HG02981 (cell line): ENCODE measurements around the gene CHRNA10.

ENCODE experiments used
- ATAC-seq: cut with Tn5 transposase; IDR thresholded peaks from one replicate; pipeline ENCODE4 v1.9.1; 2021; ENCODE audit warnings: mild to moderate bottlenecking, moderate library complexity; ENCODE audit not compliant: unreplicated experiment

The CHRNA10 gene, protein sequence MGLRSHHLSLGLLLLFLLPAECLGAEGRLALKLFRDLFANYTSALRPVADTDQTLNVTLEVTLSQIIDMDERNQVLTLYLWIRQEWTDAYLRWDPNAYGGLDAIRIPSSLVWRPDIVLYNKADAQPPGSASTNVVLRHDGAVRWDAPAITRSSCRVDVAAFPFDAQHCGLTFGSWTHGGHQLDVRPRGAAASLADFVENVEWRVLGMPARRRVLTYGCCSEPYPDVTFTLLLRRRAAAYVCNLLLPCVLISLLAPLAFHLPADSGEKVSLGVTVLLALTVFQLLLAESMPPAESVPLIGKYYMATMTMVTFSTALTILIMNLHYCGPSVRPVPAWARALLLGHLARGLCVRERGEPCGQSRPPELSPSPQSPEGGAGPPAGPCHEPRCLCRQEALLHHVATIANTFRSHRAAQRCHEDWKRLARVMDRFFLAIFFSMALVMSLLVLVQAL

DNA sequence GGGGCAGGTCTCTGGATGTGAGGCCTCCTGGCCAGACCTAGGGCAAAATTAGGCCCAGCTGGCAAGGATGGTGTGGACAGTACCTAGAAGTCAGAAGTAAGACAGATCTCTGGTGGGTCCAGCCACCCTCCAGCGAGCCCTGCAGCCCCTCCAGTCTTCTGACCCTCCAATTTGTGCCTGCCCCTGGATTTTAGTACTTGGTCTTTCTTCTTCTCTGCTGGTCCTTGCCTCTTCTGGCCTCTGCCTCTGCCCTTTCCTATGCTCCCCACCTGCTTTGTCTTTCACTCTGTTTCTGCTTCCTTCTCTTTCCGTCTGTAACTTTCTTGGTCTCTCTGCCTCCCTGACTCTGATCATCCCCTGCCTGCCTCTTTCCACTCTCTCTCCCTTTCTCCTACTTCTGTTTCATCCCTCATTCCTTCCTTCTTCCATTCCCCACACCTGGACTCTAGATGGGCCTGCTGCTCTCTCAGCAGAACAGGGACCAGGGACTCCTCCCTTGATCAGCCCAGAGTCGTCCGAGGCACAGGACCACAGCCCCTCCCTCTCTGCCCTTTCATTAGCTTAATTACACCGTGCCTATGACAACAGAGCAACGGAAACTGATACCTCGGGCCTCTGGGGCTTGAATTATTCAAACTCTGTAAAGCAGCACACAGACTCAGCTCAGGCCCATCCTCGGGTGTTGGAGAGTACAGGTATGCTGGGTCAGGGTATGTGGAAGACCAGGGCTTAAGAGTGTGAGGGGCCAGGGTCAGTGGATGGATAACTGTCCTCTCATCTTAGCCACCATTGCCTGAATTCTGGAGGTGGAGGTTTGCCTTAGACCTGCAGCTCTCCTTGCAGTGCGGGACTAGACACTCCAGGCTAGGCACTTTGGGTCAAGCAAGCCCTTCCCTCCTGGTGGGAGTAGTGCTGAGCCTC is at the start of gene CHRNA10:
CHRNA10 (minus strand) TSS at position 51 of the 921 bp plus-strand sequence. CDS start 72 bp downstream, outside the sequence.
- no peak for ATAC-seq

DNA sequence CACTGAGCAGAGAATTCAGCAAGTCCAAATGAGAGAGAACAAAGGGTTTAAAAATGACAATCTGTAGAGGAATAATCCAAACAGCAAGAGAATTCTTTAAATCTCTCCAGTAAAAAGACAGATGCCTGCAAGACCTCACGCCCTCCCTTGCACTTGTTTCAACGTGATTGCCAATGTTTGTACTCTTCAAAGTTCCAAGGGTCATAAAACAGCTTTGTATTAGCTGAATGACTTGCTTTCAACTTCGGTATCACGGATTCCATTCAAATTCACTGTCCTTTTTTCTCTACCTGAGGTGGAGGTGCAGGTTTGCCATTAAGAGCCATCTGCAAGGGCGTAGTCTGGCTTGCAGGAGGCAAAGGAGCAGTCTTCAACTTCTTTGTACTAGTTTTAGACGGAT is 41.1 kb upstream of the CHRNA10 start:
- ATAC-seq, result no peak

DNA sequence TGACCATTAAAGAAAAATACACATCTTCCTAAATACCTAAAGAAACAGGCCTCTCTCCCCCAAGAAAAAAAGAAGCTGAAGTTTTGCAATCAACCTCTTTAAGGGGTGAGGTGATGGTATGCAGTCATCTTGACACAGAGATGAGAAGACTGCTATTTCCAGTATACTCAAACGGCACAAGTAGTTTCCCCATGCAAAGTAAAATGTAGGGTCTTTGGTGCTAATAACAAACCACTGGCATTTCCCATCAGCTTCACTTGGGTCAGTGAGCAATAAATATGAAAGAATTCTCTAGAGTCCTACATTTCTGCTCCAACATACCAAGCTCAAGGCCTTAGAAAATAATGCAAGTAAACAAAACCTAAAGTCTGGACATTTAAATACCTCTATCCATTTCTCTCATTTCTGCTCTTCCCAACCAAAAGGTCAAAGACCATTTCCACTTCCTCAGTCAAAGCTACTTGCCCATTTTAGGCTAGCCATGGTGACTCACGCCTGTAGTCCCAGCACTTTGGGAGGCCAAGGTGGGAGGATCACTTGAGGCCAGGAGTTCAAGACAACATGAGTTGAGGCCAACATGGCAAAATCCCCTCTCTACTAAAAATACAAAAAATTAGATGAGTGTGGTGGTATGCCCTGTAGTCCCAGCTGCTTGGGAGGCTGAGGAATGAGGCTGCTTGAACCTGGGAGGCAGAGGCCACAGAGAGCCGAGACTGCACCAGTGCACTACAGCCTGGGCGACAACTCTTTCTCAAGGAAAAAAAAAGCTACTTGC is 39.5 kb upstream of the CHRNA10 start:
- no peak for ATAC-seq

DNA sequence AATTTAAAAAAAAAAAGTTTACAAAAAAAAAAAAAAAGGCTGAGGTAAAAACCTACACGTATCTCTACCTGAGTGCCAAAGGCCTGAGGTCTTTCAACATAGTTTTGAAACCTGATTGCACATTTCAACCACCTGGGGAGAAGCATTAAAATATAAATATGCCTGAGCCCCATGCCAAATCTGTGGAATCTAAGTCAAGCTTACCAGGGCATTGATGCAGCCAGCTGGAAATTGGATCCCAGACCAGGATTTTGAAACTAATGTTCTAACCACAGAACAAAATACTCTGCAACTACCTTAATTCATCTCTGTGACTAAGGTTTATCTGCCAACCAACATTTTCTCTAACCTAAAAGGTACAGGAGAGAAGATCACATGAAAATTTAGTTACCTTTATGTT is 38.8 kb upstream of the CHRNA10 start:
- ATAC-seq, result no peak

DNA sequence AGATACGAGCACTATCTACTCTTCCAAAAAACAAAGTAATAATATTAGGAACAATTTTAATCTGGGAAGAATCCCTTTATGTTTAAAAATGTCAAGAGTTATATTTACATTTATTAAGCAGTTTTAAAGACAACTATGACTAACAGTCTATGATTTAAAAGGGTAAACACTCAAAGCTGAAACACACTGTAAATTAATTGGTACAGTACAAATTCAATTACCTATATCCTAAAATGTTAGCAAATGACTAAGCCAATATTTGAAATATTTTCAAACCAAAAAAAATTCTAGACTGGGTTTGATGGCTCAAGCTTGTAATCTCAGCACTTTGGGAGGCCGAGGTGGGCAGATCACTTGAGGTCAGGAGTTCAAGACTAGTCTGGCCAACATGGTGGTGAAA is 36.0 kb upstream of the CHRNA10 start:
- ATAC-seq, result no peak

DNA sequence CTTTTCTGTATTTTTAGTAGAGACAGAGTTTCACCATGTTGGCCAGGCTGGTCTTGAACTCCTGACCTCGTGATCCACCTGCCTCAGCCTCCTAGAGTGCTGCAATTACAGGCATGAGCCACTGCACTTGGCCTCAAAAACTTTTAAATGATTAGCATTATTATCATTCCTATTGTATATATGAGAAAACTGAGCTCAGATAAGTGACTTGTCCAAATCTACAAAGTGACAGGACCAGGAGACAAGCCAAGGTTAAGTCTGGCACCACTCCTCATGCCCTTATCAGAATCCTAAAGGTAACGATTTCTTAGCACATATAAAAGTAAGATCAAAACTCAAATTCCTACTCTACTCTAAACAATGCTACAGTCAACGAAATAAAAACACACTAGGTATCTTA is 32.2 kb upstream of the CHRNA10 start:
- ATAC-seq, result no peak

DNA sequence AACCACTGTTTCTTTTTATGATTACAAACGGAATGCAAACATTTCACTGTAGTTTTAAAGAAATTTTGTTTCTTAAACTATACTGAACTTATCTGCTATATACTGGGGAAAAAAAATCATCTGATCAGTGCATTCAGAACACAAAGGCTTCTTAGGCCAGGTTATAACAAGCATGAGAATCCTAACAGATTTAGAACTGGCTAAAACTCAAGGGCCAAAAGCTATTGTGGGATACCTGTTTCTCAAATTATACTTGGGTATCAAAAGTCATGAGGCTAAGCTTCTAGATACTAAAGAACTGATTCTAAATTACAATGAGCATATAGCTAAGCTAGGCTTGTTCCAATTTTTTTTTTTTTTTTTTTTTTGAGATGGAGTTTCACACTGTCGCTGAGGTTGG is 29.7 kb upstream of the CHRNA10 start:
- no peak for ATAC-seq

DNA sequence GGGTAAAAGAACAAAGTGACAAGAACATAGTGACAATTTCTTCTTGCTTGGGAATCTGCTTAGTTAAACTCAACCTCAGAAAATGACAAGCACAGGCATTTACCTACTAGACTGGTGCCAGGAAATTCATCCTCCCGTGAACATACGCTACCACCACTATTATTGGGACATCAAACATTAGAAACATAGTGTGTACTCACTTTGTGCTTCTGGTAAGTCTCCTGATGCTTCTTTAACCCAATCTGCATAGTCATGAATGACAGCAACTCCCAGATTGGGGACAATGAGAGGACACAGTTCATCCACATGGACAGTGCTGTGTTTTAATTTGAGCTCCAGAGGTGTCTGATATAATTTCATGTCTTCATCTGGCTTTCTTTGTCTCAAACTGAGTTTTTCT is 29.2 kb upstream of the CHRNA10 start:
- ATAC-seq, result no peak

DNA sequence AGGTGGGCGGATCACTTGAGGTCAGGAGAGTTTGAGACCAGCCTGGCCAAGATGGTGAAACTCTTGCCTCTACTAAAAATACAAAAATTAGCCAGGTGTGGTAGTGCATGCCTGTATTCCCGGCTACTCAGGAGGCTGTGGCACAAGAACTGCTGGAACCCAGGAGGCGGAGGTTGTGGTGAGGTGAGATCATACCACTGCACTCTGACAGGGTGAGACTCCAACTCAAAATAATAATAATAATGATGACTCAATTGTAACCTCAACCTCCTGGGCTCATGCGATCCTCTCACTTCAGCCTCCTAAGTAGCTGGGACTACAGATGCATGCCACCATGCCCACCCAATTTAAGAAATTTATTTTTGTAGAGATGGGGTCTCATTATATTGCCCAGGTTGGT is 15.6 kb upstream of the CHRNA10 start:
- no peak for ATAC-seq

DNA sequence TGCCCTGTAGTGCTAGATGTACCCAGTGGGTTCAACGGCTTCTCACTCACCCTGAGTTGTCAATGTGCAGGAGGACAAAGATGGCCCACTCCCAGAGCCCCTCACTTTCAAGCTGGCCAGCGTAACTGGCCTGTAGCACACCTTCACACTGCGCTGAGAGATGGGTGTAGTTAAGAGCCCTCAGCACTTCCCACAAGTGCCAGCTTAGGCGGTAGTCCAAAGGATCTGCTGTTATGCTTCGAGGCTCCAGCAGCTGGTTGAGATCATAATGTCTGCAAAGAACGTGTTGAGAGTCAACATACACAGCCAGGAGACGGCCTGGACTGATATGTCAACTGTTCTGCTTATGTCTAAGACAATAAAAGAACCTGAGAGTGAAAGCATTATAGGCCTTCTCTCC is 14.7 kb upstream of the CHRNA10 start:
- no peak for ATAC-seq

DNA sequence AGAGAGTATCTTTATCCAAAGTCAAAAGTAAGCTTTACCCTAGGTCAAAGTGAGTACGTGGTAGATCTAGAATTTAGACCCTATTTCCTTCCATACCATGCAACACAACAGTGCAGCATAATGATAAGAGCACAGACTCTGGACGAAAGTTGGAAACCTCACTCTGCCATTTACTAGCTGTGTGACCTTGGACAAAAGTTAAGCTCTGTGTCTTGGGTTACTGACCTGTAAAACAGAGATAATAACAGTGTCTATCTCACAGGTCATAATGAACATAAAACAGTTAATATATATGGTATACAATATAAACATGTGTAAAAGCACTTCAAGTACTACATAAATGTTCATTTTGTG is 13.6 kb upstream of the CHRNA10 start:
- no peak for ATAC-seq

DNA sequence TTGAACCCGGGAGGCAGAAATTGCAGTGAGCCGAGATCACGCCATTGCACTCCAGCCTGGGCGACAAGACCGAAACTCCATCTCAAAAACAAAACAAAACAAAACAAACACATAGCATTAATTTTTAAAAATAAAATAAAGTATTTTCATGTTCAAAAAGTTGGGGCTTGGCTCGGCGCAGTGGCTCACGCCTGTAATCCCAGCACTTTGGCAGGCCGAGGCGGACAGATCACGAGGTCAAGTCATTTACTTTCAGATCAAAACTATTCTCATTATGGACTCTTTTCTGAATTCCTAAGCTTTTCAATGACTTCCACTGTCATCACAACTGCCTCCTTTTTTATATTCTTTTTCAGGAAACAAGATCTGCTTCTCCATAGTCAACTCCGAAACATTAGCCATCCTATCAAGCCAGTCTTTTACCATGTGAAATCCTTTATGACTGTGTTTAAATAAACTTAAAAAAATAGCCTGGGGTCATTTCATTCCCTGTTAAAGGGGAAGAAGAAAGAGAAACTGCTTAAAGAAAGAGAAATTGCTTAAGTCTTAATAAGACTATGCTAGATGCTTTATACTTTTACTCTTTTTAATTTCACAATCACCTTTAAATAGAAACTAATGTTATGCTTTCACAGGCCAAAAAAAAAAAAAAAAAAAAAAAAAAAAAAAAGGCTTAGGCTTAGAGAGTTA is 13.1 kb upstream of the CHRNA10 start:
- ATAC-seq, result no peak

DNA sequence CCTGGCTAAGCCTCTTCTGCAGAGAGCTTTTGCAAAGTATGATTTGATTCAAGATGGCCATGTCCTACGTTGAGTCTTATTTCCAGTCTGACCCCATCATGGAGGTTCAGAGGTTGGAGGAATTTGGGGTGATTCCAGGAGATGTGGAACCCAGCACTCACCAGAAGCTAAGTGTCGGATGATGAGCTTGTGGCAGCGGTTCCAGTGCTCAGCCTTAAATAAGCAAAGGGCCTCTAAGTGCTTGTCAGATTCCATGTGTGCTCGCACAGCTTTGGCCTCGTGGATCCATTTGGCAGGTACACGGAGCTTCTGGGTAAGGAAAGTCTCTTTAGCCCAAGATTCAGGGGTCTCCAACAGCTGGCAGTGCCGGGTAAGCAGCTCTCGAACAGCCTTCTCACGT is 11.9 kb upstream of the CHRNA10 start:
- no peak for ATAC-seq

DNA sequence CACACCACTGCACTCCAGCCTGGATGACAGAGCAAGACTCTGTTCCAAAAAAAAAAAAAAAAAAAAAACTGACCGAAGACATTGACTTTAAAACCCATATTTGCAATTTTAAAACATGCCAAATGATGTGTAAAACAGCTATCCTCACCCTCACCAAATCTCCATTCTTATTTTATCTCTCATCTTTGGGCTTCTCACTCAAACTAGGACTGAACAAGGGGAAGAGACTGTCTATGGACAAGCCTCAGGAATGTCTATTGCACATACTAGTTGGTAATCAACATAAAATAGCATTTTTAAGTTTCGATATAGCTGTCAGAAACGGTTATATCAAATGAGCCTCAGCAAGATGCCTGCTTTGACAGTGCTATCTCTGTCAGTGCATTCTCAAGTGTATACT is 7.9 kb upstream of the CHRNA10 start:
- ATAC-seq, result no peak

DNA sequence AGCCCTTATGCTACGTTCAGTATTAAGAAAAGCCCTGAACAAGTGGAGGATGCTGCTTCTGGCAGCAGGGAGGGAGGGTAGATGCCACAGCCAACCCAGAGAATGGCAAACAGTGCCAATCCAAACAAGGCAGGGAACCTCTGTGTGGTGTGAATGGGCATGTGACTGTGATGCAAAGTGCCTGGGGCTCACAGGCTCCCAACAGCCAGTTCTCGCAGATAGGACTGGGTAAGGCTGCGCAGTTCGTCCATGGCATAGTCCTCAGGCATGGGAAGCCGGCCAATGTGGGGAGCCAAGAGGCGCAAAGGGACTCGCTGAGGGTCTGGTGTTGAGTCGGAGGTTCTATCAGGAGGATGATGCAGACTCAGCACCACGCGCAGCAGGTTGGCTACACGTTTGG is 4.8 kb upstream of the CHRNA10 start:
- no peak for ATAC-seq

DNA sequence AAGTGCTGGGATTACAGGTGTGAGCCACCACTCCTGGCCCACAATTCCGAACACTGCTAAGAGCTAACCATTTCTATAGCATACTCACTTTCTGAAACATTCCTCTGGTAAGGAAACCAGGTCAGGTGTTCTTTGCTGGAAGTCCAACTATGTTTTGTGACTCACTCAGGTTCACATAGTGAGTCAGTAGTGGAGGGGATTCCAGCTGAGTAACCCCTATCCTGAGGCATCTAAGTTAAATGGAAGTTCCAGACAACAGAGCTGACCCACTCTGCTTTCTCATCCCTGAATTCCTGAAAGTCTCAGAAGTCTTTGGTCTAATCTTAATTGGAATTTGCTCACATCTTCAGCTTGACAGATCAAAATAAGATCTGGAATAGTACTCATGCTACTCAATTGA is 3.0 kb upstream of the CHRNA10 start:
- ATAC-seq, result no peak

DNA sequence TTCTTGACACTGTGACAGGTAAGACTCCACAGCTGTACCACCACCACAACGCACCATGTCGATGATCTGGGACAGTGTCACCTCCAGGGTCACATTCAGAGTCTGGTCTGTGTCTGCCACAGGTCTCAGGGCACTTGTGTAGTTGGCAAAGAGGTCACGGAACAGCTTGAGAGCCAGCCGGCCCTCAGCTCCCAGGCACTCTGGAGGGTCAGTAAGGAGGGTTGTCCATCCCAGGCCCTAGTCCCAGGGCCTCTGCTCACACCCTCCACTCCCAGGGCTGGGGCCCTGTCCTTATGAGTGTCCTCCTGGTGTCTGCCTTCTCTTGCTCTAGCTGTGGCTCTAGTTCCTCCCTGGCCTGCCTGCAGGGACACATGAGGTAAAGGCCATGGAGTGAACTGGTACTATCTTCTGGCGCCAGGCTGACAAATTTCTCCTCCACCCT is 1.4 kb downstream of the CHRNA10 start:
- no peak for ATAC-seq

DNA sequence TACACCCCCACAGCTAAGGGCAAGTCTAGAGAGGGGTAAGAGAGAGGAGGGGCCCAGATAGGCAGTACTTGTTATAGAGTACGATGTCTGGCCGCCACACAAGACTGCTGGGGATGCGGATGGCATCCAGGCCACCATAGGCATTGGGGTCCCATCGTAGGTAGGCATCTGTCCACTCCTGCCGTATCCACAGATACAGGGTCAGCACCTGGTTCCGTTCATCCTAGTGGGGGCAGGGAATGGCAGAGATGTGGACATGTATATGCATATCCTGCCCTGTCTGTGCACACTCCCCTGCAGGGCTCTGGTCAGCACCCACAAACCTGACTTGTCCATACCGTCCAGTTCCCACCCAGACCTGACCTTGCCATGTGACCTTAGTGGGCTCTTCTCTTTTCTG is 2.1 kb downstream of the CHRNA10 start:
- ATAC-seq, result no peak

DNA sequence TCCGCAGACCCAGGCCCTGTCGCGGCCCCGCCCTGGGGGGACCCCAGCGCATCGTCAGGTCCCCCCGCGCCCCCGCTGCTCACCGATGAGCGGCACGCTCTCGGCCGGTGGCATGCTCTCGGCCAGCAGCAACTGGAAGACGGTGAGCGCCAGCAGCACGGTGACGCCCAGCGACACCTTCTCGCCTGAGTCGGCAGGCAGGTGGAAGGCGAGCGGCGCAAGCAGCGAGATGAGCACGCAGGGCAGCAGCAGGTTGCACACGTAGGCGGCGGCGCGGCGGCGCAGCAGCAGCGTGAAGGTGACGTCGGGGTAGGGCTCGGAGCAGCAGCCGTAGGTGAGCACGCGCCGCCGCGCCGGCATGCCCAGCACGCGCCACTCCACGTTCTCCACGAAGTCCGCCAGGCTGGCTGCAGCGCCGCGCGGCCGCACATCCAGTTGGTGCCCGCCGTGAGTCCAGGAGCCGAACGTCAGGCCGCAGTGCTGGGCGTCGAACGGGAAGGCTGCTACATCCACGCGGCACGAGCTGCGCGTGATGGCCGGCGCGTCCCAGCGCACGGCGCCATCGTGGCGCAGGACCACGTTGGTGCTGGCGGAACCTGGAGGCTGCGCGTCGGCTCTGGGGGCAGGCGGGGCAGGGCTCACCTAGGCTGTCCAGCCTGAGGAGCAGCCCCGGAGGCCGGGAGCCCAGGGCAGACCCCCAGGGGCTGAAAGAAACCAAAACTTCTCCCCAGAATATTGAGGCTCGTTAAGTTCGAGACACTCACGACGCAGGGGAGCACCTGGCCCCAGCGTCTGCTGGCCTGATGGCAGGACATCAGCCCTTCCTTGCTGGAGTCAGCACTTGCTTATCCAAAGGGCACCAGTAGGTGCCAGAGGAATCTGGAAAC is 3.8 kb downstream of the CHRNA10 start:
- ATAC-seq, result no peak
